ENCODE results near the gene FLYWCH1.
"Not testable (repeated sequence)": the region's sequence is repeated elsewhere in the genome, so short reads cannot be mapped to it uniquely, and the experiment has no call there.

Gene FLYWCH1

DNA sequence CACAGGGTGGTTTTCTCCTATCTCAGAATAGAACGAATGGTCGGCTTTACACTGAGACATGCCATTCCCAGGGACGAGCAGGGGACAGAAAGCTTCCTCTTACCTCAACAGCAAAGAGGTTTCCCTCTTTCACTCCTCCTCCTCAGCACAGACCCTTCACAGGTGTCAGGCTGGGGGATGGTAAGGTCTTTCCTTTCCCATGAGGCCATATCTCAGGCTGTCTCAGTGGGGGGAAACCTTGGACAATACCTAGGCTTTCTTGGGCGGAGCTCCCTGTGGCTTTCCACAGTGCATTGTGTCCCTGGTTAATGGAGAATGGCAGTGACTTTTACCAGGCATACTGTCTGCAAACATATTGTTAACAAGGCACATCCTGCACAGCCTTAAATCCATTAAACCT, 16.4 kb downstream of the FLYWCH1 start:
- not testable (repeated sequence) for DNase-seq

DNA sequence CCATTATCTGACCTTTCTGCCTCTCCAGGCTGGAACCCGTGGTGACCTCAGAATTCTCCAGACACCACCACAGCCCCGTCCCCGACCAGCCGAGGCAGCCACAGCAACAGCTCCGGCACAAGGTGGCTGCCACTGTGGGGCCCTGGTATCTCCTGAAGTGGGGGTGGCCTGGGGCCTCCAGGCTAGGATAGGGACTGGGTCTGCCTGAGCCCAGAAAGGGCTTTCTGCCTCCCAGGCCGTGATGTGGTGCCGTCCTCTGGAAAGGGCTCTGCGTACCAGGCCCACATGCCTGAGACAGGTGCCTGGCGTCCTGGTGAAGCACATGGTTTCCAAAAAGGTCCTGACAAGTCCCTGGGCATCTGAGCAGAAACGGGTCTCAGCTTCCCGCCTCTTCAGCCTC, 17.1 kb downstream of the FLYWCH1 start:
- no peak for DNase-seq

DNA sequence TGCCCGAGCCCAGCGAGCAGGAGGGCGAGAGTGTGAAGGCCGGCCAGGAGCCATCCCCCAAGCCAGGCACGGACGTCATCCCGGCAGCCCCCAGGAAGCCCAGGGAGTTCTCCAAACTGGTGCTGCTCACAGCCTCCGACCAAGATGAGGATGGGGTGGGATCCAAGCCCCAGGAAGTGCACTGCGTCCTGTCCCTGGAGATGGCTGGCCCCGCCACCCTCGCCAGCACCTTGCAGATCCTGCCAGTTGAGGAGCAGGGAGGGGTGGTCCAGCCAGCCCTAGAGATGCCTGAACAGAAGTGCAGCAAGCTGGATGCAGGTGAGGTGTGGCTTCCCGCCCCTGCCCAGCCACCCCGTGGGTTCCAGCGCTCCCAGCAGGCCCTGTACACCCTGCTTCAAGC, 18.0 kb downstream of the FLYWCH1 start:
- no peak for DNase-seq

DNA sequence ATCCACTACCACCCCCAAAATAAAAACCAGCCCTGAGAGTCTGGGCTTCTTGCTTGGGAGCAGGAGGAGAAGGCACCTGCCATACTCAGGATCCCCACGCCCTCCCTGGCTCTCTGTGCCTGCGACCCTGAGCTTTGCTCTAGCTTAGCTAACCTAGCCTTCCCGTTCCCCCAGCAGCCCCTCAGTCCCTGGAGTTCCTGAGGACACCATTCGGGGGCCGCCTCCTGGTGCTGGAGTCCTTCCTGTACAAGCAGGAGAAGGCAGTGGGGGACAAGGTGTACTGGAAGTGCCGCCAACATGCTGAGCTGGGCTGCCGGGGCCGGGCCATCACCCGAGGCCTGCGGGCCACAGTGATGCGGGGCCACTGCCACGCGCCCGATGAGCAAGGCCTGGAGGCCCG, 18.5 kb downstream of the FLYWCH1 start:
- DNase-seq = no peak

DNA sequence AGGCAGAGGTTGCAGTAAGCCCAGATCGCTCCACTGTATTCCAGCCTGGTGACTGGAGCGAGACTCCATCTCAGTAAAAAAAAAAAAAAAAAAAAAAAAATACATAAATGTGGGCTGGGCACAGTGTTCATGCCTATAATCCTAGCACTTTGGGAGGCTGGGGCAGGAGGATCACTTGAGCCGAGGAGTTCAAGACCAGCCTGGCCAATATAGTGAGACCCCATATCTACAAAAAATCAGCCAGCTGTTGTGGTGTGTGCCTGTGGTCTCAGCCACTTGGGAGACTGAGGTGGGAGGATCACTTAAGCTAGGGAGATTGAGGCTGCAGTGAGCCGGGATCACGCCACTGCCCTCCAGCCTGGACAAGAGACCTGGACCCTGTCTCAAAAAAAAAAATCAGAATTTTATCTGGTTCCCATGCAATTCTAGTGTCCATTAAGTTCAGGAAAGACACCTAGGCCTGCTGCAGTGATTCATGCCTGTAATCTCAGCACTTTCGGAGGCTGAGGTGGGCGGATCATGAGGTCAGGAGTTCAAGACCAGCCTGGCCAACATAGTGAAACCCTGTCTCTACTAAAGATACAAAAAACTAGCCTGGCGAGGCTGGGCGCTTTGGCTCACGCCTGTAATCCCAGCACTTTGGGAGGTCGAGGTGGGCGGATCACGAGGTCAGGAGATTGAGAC, 19.6 kb downstream of the FLYWCH1 start:
- not testable (repeated sequence) for DNase-seq

DNA sequence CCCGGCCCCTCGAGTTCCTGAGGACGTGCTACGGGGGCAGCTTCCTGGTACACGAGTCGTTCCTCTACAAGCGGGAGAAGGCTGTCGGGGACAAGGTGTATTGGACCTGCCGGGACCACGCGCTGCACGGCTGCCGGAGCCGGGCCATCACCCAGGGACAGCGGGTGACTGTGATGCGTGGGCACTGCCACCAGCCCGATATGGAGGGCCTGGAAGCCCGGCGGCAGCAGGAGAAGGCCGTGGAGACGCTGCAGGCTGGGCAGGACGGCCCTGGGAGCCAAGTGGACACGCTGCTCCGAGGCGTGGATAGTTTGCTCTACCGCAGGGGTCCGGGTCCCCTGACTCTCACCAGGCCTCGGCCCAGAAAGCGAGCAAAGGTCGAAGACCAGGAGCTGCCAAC, 21.4 kb downstream of the FLYWCH1 start:
- DNase-seq = no peak

DNA sequence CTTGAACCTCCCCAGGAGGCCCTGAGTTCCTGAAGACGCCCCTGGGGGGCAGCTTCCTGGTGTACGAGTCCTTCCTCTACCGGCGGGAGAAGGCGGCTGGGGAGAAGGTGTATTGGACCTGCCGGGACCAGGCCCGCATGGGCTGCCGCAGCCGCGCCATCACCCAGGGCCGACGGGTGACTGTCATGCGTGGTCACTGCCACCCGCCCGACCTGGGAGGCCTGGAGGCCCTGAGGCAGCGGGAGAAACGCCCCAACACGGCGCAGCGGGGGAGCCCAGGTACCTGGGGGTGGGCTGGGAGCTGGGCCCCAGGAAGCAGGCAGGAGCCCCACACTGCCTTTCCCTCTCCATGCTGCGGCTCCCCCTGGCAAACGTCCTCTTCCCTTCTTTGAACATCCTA, 22.0 kb downstream of the FLYWCH1 start:
- DNase-seq = no peak

DNA sequence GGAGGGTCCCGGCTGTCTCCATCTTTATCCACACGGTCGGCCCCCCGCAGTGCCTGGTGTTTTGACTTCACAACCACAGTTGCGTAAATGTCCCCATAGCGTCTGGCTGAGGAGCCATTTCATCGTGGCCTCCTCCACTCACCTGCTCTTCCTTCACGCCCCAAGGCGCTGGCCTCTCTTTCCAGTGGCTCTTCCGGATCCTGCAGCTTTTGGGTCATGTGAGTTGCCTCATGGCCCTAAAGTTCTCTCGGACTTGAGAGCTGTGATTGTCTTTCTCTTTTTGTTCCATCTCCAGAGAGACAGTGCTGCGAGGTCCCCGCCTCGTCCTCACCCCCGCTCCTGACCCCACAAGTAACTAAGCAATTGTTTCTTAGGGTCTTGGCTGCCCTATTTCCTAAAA, 22.7 kb downstream of the FLYWCH1 start:
- DNase-seq = no peak

DNA sequence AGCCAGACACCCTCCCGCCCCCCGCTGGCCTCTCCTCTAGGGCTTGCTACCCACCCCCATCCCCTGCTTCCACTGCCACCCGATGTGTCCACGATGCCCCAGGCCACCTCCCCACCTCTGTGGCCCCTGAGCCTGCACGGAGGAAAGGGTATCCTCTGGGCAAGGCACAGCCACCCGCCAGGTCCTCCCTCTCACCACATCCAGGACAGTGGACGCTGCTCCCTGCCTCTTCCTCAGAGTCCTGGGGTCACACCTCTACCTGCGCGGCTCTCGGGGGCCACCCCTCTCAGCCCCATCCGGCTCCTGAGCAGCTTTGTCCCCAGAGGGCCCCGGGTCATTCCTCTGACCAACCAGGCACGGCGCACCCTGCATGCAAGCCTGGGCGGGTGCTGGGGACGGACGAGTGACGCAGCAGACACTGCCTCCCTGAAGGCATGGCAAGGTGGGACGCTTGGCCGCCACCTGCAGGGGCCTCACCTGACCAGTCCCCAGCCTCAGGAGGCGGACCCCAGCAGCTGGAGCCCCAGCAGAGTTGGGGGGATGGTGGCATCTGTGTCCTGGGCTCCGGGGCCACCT, 24.8 kb downstream of the FLYWCH1 start:
- no peak for DNase-seq

DNA sequence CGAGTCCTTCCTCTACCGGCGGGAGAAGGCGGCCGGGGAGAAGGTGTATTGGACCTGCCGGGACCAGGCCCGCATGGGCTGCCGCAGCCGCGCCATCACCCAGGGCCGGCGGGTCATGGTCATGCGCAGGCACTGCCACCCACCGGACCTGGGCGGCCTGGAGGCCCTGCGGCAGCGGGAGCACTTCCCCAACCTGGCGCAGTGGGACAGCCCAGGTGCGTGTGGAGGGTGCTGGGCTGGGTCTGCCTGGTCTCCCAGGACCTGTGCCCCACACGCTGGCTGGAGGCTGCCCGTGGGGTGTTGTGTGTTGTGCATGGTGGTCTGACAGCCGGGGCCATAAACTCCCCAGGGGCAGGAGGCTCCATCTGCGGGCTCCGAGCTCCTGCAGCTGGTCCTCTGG, 25.4 kb downstream of the FLYWCH1 start:
- no peak for DNase-seq

DNA sequence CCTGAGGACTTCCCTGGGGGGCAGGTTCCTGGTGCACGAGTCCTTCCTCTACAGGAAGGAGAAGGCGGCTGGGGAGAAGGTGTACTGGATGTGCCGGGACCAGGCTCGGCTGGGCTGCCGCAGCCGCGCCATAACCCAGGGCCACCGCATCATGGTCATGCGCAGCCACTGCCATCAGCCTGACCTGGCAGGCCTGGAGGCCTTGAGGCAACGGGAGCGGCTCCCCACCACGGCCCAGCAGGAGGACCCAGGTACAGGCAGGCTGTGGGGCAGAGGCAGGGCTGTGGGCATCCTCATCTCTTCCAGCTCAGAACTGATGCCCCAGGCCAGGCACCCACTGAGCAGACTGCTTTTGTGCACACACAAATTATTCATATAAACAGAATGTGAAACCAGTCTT, 26.5 kb downstream of the FLYWCH1 start:
- DNase-seq = no peak

DNA sequence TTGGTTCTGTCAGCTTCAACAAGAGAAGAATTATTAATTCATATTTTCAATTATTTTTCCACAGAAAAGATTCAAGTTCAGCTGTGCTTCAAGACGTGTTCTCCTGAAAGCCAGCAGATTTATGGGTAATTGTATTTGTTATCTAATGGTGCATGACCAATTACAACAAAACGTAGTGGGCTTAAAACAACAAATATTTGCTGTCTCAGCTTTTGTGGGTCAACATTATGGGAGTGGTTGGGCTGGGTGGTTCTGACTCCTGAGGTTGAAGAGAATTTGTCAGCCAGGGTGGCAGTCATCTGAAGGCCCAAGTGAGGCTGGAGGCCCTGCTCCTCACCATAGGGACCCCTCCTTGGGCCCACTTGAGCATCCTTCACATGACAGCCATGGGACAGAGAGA, 28.2 kb downstream of the FLYWCH1 start:
- DNase-seq = no peak

DNA sequence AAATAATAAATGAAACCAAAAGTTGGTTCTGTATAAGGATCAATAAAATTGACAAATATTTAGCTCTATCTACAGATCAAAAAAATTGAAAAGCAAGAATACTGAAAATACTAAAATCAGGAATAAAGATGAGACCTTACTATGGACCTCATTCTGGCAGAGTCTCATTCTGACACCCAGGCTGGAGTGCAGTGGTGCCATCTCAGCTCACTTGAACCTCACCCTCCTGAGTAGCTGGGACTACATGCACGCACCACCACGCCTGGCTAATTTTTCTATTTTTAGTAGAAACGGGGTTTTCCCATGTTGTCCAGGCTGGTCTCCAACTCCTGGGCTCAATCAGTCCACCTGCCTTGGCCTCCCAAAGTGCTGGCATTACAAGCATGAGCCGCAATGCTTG, 30.3 kb downstream of the FLYWCH1 start:
- DNase-seq = no peak

DNA sequence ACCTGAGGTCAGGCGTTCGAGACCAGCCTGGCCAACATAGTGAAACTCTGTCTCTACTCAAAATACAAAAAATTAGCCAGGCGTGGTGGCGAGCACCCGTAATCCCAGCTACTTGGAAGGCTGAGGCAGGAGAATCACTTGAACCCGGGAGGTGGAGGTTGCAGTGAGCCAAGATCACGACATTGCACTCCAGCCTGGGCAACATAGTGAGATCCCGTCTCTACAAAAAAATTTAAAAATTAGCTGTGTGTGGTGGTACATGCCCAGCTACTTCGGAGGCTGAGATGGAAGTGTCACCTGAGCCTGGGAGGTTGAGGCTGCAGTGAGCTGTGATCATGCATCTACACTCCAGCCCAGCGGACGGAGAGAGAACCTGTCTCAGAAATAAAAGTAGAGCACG, 32.0 kb downstream of the FLYWCH1 start:
- not testable (repeated sequence) for DNase-seq

DNA sequence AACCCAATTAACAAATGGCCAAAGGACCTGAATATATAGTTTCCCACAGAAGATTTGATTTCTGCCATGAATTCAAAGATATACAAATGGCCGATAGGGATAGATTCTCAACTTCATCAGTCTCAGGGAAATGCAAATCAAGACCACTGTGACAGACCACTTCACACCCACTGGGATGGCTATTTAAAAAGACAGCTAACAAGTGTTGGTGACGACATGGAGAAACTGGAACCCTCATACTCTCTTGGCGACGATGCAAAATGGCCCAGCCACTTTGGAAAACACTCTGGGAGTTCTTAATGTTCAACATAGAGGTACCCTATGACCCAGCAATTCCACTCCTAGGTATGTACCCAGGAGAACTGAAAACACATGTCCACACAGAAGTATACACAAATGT, 34.9 kb downstream of the FLYWCH1 start:
- DNase-seq = no peak

DNA sequence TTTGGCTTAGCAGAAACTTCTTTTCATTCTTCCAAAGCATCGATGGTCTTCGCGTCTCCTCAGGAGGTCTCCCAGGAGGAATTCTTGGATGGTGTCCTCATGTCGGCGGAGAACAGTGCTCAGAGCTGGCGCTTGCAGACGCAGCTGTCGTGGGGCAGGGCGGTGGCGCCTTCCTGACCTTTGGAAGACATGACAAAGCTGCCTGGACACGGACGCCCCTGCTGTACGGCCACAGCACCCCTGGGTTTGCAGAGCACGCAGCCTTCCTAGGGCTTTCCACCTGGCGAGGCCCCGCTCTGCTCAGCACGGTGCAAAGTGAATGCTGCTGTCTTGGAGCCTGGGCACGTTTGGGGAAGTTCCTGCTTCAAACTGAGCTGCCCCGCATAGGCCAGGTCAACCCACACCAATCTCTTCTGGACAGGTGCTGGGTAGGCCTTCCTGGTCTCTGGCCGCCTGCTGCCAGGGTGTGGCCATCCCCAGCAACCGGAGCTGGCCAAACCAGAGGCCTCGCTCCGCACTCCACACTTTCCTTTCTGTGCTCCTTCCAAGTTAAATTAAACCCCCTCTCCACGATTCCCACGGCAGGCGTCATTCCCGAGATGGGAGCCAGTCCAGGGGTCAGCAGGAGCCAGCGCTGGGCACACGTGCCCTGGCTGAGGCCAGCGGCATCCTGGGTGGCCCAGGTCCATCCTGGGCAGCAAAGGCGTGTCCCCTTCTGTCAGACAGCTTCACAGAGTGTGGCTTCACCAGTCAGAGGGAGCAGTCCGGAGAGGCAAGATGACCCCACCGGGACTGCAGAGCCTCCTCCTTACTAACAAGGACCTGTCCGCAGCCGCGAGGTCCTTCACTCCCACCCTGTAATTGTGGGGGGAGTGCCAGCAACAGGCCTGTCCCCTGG, 37.3 kb downstream of the FLYWCH1 start:
- no peak for DNase-seq

DNA sequence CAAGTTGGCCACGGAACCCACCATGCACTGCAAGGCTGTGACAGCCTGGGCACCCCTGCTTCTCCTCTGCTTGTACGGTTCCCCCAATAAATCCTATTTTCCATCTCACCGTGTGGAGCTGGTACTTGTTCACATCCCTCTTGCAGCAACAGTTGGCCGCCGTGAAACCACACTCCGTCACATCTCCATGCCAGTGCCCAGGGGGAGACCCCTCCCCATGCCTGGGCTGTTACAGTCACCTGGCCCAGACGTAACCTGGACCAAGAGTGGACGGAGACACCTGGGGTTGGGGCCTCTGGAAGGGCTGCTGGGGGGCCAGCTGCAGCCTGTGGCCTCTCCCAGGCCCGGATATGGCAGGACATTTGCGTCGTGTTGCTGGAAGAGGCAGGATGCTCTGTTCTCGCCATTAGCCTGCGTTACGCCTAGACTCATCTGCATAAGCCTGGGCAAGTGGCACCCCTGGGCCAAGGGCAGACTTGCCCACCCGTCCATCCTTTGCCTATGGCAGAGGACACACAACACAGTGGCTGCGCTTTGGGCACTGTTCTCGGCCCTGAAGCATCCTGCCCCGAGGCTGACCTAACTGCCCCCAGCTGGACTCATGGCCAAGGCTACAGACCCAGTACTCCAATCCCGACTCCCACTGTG, 38.1 kb downstream of the FLYWCH1 start:
- DNase-seq = no peak

DNA sequence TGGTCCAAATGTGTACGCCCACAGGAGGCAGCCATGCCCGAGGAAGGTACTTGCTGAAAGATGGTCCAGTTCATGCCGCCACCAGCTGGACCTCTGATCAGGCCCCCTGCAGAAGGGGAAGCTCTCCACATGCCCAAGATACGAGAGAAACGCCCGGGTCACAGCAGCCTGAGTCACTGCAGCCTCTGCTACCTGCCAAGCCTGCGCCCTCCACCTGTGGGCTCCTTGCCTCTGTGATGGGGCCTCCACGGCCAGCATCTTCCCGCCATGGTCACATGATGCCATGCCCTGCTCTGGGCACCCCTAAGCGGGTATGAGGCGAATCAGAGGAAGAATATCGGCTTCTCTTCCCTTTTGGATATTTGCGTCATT, 38.6 kb downstream of the FLYWCH1 start:
- no peak for DNase-seq

DNA sequence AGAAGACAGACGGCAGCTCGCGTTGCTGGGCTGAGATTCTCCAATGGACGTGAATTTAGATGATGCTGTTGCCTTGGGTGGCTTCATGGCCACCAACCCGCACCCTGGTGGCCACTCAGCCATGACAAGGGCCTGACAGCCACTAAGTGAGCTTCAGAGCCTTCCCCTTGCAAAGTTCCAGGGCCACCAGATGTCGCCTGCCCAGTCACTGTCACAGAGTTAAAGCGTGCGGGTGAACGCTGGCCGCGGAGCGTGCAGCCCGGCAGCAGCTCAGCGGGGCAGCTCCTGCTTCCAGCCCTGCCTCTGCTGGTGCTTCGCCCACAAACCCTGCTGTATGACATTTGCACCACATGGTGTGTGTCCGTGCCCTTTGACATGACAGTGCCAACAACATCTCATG, 39.0 kb downstream of the FLYWCH1 start:
- no peak for DNase-seq

DNA sequence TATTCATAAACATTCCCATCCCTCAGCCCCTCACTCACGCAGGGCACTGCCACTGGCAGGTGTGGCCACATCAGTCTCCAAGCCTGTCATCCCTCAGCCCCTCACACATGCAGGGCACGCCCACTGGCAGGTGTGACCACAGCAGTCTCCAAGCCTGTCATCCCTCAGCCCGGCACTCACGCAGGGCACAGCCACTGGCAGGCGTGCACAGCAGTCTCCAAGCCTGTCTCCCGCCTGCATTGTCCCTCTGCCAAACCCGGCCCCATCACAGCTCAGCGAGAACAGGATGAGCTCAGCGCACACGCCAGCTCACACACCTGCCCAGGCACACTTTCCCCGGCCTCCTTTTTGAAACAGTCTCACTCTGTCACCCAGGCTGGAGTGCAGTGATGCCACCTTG, 40.9 kb downstream of the FLYWCH1 start:
- peak; percentile 15 for DNase-seq

DNA sequence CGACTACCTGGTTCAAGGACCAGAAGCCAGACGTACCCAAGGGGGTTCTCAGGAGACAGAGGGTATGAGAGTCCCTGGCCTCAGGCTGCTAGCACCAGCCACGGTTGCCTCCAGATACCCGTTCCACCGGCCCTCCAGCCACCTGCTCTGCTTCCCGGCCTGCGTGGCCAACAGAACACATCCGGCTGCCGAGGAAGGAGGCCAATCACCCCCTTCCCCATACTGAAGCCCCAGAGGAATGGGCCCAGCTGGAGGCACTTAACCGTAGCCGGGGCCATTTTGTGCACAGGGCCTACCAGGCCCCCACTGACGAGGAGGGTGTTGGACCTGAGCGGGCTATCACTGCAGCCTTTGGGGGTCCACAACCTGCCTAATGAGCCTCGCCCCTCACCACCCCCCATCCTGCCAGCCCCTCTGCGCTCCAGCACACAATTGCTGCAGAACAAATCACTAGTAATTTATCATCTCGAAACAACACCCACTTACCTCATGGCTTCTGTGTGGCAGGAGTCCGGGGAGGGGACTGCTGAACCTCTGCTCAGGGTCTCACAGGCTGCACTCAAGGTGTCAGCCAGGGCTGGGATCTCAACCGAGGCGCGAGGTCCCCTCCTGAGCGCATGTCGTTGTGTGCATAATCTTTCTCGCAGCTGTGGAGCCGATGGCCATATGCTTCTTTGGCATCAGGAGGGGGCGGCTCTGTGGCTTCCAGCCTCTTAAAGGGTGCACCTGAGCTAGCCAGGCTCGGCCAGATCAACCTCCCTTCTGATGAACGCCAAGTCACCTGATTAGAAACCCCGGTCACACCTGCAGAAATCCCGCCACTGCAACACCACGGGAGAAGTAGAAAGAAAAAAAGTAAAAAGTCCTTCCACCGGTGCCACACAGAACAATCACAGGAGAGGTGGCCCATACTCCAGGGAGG, 42.2 kb downstream of the FLYWCH1 start:
- DNase-seq = no peak

DNA sequence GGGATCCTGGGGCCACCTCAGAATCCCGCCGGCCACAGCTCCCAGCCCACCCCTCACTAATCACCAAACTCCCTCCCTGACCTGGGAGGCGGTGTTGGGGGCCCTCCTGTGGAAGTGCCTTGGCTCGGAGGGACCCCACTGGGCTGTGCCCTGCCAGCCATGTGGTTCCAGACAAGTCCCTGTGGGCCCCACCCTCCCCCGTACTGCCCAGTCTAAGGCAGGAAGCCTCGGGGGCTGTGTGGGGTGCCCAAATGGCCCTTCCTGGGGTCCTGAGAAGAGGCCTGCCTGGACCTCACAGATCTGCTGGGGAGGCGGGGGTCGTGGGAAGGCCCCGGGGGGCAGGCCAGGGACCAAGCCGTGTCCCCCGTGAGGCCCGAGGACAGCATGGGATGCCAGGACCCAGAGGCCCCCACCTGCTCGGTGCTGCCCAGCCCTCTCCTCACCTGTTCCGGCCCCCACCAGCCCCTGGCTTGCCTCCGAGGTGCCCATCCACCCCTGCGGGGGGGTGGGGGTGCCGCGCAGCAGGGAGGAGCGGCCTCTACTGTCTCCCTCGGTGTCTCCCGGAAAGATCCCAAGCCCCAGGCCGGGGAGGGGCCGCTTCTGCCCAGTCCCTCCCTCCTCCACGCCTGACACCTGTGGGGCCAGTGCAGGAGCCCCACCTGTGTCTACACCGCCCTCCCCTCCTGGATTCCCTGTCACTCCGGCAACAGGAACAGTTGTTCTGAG, 43.1 kb downstream of the FLYWCH1 start:
- no peak for DNase-seq

All from NCI-H748 treated with DMSO at 0.1 percent for 48 hours (cell line).